ENCODE results near the gene MEOX1.

DNA sequence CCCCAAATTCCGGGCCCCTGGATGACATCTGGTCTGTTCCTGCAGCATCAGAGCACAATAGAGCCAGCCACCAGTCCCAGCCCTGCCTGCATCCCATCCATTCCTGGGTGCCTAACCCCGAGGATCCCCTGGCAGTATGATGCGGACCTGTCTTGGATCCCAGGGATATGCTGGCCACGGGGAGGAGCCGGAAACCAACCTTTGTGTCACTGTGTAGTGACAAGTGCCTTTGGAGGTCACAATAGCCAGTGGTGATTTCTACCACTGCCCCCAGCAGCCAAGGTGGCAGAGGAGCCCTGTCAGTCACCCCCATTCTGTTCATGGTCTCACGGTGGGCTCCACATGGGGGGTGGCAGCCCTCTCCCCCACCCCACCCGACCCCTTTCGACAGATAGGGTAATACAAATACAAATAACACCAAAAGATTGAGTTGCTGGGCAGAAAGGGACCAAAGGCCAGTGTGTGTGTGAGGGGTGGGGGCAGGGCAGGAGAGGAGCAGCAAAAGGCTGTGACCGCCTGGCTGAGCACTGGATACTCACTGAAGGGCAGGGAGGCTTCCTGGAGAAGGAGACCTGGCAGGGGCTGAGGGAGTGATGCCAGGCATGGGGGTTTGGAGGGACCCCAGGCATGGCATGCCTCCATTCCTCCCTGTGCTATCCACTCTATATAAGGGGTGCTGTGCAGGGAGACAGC, 29.0 kb upstream of the MEOX1 start:
- TF ChIP-seq POLR2A (IDR thresholded peaks at IDR 0.05; ENCODE audit: low read length) (no peak), GATA1 (IDR thresholded peaks at IDR 0.05; ENCODE audit: low read depth, low read length) (no peak)

All from erythroblast (primary cell).